SKM-1 treated with dmso at 0.1 percent for 144 hours (cell line): ENCODE measurements around the gene CREBL2.

Source experiments
- DNase-seq: peaks from one replicate; lab custom pipeline; 2025; ENCODE audit not compliant: unreplicated experiment; lab: John Stamatoyannopoulos, UW

CREBL2 gene

DNA sequence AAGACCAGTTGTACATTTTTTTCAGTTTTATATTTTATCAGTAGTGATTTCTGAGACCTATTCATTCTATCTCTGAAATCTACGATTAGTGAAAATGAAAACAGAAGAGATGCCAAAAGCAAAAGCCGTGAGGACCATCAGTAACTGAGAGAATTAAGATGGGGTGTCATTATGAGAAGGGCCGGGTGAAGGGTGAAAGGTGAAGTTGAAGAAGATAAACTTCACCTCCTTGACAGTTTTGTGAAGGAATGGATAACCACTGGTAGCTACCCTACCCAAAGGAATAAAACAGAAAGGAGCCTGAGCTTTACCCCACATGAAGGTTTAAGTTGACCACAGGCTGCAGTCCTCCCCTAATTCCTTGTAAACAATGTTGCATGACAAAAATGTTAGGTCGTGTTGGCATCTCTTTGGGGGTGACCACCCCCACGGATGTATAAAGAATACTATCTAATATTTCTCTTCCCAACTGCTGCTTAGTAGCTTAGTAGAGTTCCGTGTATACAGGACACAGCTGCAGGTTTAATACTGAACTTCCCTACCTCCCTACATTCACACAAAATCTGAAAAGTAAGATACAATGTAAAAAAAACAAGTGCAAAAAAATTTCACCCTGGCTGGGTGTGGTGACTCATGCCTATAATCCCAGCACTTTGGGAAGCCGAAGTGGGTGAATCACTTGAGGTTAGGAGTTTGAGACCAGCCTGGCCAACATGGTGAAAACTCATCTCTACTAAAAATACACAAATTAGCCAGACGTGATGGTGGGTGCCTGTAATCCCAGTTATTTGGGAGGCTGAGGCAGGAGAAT, 60.4 kb downstream of the CREBL2 start:
- no peak for DNase-seq

DNA sequence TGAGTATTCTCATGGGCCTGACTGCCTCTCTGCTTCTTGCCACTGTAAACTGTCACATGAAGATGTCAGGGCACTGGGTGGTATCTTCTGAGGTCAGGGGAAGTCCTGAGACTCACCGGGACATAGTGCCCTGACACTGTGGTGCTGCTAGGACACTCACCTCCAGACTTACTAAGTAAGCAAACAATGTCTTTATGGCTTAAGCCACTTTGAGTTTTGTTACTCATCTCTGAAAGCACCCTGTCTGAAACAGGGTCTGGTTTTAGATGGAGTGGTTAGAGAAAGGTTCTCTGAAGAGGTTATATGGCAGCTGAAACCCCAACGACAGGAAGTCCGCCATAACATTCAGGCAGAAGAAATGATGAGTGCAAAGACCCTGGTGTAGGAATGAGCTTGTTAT, 61.6 kb downstream of the CREBL2 start:
- DNase-seq: no peak

DNA sequence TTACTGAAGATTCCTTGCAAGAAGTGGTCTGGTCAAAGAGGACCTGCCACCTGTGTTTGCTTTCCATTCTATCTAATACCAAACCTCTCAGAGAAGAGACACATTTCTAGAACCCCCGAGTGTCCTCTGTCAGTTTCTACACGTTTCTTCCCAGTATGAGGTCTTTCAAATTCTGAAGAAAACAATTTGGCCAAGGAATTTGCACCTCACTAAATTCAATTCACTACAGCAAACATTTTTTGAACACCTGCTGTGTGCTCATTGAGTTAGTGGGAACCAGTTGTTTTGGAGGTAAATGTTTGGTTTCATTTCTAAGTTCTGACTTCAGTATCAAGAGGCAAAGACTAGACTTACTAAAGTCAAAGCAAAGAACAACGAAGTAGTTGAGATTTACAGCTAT, 64.9 kb downstream of the CREBL2 start:
- no peak for DNase-seq

DNA sequence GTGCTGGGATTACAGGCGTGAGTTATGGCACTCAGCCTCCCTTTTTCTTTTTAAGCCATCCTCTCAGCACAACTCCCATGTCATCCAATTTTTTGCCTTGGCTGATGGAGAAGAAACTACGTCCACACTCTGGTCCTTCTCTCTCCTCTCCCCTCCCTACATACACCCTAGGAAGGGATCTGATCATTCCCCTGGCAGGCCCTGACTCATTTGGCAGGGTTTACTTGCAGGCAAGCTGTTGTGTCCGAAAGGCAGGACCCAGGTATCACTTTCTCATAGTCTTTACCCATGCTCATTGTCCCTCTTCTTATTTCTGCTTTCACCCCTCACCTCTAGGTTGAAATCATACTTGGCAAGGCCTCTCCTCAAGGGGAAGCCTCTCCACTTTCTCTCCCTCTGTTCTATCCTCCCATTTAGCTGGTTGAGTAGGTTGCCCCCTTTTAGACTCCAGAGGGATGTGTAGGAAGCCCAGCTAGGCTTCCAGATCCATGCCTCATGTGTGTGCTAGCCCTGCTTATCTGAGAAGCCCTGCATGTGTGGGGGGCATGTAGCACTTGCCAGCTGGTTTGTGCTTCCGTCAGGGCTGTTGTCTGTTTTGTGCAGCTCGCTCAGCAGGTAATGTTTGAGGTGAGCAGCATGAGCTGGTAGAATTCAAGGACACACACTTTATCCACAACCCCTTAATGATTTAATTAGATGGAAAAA, 69.5 kb downstream of the CREBL2 start:
- no peak for DNase-seq

DNA sequence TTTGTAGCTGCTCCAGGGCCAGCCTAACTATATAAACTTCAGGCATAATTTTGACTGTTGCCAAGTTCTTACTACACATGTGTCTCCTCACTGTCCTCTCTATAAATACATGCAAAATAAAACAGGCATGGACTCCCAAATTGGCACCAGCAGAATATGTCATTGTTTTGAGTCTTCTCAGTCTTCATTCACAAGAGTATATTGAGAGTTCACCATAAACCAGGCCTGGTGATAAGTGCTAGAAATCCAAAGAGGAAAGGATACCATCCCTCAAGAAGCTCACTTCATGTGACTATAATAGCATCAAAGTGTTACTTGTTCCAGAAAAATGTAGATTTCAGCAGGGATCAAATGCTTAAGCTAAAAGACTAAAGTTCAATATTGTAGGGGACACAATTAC, 70.6 kb downstream of the CREBL2 start:
- DNase-seq: no peak

DNA sequence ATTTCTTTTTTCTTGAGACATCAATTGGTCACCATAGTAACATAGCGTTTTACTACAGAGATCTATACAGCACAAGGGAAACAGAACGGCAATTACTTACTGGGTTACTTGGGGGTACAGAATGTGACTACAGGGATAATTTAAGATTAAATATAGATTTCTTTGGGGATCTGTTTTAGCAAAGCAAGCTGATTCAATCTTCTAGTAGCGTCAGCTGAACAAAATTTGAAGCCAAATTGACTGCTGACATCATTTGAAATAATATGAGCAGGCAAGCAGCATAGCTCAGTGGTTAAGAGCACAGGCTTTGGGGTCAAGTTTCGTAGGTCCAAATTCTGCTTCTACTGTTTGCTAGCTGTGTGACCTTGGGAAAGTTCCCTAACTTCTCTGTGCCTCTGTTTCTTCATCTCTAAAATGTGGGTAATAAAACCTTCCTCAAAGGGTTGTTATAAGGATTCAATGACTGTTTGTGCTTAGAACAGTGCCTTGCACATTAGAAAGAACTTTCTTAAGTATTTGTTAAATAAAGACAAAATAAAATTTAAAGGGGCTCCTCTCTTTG, 71.5 kb downstream of the CREBL2 start:
- no peak for DNase-seq

DNA sequence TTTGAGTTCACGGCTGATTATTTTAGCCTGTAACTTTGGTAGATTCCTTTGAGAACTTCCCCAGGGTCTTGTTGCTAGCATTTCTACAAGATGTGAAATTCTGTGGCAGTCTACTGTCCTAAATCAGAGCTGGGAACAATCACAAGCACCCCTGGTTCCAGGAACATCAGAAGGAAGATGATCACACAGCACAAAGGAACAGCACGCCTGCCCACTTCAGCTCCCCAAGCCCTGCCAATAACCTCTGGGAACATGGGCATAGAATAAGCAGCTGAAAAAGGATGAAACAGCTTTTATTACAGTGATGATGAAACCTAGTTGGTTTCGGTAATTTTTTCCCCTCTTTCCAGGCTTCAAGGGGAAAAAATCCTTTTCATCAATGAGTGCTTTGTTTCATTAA, 72.0 kb downstream of the CREBL2 start:
- no peak for DNase-seq

DNA sequence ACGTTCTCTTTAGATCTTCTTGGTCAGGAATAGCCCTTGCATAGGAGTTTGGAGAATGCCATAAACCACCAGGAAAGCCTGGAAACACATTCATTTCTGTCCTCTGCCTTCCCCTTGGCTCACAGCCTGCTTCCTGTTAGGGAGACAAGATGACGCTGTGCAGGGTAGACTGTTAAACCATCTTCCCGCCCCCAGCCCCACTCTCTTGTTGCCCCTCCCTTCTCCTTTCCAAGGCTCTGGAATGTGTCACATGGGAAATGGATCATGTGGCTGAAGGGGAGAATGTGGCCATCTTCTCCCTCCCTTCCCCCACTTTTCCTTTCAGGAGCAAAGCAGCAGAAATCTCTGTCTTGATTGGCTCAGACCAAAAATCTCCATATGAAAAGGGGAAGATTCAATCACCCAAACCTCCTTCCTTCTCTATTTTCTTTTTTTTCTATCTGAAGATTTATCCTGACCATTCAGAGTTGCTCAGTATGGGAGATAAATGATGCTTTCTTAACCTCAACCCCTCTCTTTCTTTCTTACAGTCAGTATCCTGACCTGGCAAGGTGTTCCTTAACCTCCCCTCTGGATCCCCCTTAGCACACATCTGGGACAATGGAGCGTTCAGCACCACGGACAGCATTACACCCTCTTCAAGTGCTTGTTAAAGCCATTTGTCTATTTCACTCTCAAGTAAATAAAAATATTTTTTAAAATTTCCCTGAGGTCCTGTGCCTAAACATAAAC, 72.9 kb downstream of the CREBL2 start:
- DNase-seq: no peak

DNA sequence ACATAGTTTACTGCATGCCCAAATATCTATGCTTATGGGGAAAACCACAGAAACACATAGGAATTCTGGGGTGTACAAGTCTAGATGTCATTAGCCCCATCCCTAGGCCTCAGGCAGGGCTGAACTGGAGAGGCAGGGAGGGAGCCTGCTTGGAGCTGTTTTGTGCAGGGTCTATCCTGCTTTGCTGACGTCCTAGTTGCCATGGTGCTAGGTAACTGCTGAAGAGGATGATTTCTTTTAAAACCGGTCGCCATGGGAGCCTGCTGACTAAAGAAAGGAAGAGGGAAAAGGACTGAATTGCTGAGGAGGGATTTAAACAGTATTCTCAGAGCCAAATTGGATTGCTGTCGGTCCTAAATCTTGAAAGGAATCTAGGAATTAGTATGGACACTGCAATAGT, 73.6 kb downstream of the CREBL2 start:
- no peak for DNase-seq

DNA sequence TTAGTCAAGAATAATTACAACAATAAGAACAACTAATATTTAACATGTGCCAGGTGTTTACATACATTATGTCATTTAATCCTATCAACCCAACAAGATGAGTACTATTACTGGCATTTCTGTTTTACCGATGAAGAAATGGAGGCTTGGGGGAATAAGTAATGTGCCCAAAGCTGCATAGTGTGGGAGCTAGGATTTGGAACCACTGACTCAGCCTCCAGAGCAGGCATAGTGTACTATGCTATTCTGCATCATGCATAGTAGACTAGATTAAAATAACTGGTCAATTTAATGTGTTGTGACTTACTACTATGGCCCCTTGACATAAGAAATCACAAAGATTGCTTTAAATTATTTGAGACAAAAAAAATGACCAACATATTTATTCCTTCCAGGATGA, 74.8 kb downstream of the CREBL2 start:
- no peak for DNase-seq

DNA sequence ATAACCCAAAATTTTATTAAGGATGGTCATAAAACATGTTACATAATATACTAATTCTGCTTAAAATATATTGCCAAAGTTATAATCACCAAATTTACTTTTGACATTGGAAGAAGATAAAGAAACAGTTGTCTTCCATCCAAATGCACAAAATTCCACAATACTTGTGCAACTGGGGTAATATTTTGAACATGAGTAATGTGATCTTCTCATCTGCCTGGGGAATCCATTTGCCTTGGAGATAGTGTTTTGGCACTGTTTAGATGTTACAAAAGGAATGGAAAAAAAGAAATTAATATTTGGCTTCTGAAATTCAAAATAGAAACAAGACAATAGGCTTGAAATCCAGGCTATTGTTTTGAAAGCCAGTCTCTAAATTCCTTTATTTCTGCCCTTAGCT, 75.2 kb downstream of the CREBL2 start:
- no peak for DNase-seq

DNA sequence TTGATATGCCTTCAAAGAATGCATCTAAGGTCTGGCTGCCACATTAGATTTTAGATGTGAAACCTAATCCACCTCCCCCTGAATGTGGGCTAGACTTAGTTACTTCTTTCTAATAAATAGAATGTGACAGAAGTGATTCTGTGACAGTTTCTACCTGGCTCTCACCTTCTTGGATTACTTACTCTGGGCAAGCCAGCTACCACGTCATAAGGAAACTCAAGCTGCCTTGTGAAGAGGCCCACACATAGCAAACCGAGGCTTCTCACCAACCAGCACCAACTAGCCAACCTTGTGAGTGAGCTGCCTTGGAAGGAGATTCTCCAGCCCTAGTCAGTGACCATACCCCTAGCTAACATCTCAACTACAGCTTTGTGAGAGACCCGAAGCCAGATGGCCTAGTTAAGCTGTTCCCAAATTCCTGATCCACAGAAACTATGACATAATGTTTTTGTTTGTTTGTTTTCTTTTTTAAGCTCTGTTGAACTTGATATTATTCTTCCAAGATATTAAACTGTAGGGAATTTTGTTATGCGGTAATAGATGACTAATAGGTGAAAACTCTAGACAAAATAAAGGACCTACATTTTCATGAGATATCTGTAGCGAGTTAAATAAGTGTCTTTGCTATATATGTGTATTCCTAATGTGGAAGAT, 78.1 kb downstream of the CREBL2 start:
- DNase-seq: no peak

DNA sequence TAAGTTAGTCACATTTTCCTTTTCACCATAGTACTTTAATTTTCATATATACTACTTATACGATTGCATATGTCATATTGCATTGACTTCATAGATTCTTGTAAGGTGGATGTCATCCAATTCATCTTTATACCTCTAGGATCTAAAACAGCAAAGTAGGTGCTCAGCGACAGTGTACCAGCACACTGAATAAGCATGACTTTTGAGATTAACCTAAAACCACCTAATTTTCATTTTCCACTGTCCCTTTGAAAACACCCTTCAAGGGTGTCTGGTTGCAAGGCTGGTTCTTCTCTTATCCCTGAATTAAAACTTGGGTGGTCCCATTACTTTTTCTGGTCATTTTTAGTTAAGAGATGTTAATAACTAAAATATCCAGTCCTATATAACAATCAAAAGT, 79.9 kb downstream of the CREBL2 start:
- no peak for DNase-seq

DNA sequence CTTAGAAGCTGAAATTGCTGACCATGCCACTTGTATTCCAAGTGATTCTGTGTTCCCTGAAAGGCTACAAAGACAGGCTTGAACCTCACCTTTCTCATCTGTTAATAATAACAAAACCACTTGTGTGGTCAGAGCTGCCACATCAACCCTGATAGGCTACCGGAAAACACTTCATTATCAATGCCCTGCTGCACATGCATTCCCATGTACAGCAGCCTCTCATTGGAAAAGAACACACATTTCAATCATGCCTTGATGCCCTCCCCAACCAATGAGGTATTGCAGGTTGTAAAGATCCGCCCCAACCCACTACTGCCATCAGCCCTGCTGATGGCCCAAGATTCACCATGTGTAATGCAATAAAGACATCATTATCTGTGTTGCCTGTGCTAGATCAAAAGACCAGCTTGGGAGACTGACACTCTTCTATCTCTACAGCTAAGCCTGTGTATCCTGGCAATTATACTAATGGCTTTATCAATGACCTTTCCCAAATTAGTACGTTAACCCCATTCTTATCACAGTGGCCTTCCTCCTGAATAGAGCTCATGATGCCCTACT, 81.5 kb downstream of the CREBL2 start:
- no peak for DNase-seq
